GM18502 (cell line): ENCODE results near the gene PNMA3.
"Not testable (repeated sequence)": the region's sequence is repeated elsewhere in the genome, so short reads cannot be mapped to it uniquely, and the experiment has no call there.

Source experiments
- ATAC-seq: cut with Tn5 transposase; IDR thresholded peaks from one replicate; pipeline ENCODE4 v1.9.1; 2021; ENCODE audit warnings: mild to moderate bottlenecking; ENCODE audit not compliant: unreplicated experiment, poor library complexity

Gene PNMA3

GRCh38 chrX:153071909-153072583, 15.8 kb downstream of the PNMA3 start, which contains the start of gene PNMA6A:
Gene PNMA6A, plus strand, starts transcription at chrX:153072454. Its CDS starts 609 bp downstream, at chrX:153073063.
- ATAC-seq, result not testable (repeated sequence)

GRCh38 chrX:153073331-153073730, 17.1 kb downstream of the PNMA3 start:
- ATAC-seq, result not testable (repeated sequence)

- no peak for ATAC-seq
These were observed 18.1 kb downstream of the PNMA3 start for GRCh38 chrX:153074262-153074899.

GRCh38 chrX:153074935-153075334, 18.7 kb downstream of the PNMA3 start:
- ATAC-seq, result no peak

GRCh38 chrX:153075366-153075765, 19.1 kb downstream of the PNMA3 start:
- ATAC-seq, result no peak

- ATAC-seq, result peak; percentile 40
These were observed 21.3 kb downstream of the PNMA3 start for GRCh38 chrX:153077437-153078135.

GRCh38 chrX:153083238-153083923, 27.1 kb downstream of the PNMA3 start:
- ATAC-seq, result not testable (repeated sequence)

- ATAC-seq, result no peak
These were observed 46.1 kb downstream of the PNMA3 start for GRCh38 chrX:153102418-153102817.

- not testable (repeated sequence) for ATAC-seq
These were observed 48.7 kb downstream of the PNMA3 start for GRCh38 chrX:153104959-153105358.

GRCh38 chrX:153106092-153106801, 50.0 kb downstream of the PNMA3 start:
- ATAC-seq, result peak; percentile 34
